ENCODE data around the gene IYD.

IYD gene

GRCh38 chr6:150452428-150453243 is 83.8 kb downstream of the IYD start:
- CTCF ChIA-PET = no interaction called here
- TF ChIP-seq CTCF (IDR thresholded peaks at IDR 0.05; ENCODE audit: control extremely low read depth, extremely low read depth, low read depth, missing control alignments) = no peak
- POLR2A ChIA-PET = no interaction called here
- no peak for DNase-seq (ENCODE audit: extremely low spot score)

DNA sequence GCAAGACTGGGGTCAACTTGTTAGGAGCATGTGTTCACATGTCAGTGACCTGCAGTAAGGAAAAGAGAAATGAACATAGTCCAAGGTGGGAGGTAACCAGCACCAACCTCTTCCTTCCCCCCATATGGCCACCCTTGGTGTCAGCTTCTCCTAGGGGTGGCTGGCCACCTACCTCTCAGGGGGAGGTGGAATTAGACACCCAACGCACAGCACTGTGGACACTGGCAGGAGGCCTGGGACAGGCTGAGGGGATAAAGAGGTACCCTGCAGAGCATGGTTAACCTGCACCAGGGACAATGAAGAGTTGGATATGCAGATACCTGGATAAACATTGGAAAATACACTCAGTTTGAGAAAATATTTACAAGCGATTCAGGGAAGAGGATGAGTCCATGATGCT is 84.5 kb downstream of the IYD start:
- POLR2A ChIA-PET = no interaction called here
- no peak for TF ChIP-seq CTCF (IDR thresholded peaks at IDR 0.05; ENCODE audit: control extremely low read depth, extremely low read depth, low read depth, missing control alignments)

More for the DNA sequence above, 84.5 kb downstream of the IYD start:
- CTCF ChIA-PET = interaction anchor here (0.8 kb wide), 1 partner anchor 8 kb away, joined by 3 read pairs; no protein-coding TSS in a partner anchor
- no peak for DNase-seq (ENCODE audit: extremely low spot score)

Measured in GM10248 (cell line).